ENCODE results near the gene PAQR5. TPM values are rescaled to one million over a fixed set of nuclear protein-coding genes. Genes with fewer than 3 reads are reported as not detected.

Gene PAQR5
- total RNA-seq, 1 experiment from 2014 or later = 9.4 TPM

DNA sequence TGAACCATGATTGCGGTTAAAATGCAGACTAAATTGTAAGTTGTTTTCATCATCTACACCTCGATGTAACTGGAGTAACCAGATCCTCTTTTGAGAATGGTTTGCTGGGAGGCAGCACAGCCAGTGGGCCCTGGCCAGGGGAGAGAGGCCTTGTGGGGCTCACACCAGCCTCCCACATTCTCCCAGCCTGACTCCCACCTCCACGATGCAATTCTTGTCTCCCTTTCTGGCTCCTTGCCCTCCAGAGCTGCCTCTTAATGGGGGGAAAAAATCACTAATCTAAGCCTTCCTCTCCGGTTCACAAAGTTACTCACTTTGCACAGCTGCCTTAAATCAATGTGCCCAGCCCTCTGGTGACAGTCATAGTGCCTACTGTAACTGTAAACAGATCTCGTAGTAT lies 17.9 kb upstream of the PAQR5 start:
- CTCF ChIA-PET = interaction anchor here (1.0 to 2.0 kb wide), 4 partner anchors 22 to 249 kb away, joined by 3 to 9 read pairs (median 4); no protein-coding TSS in a partner anchor
- DNase-seq (ENCODE audit: low spot score) = no peak
- no peak for ATAC-seq
- H3K9me3 Mint-ChIP-seq = no peaks in the 10 kb centered on the region
- TF ChIP-seq, protein P1, sequence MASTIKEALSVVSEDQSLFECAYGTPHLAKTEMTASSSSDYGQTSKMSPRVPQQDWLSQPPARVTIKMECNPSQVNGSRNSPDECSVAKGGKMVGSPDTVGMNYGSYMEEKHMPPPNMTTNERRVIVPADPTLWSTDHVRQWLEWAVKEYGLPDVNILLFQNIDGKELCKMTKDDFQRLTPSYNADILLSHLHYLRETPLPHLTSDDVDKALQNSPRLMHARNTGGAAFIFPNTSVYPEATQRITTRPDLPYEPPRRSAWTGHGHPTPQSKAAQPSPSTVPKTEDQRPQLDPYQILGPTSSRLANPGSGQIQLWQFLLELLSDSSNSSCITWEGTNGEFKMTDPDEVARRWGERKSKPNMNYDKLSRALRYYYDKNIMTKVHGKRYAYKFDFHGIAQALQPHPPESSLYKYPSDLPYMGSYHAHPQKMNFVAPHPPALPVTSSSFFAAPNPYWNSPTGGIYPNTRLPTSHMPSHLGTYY (CRISPR knock-in tag; IDR thresholded peaks at IDR 0.05) = no peak
- TF ChIP-seq SMAD3 (CRISPR knock-in tag; IDR thresholded peaks at IDR 0.05; ENCODE audit: borderline replicate concordance) (no peak), ZBTB21 (CRISPR knock-in tag; IDR thresholded peaks at IDR 0.05; ENCODE audit: borderline replicate concordance) (no peak), TCF7 (CRISPR knock-in tag; IDR thresholded peaks at IDR 0.05; ENCODE audit: low read depth) (no peak), ZNF416 (CRISPR knock-in tag; IDR thresholded peaks at IDR 0.05) (no peak), NR1H2 (CRISPR knock-in tag; IDR thresholded peaks at IDR 0.05) (no peak), ZNF121 (CRISPR knock-in tag; IDR thresholded peaks at IDR 0.05) (no peak), CREM (CRISPR knock-in tag; IDR thresholded peaks at IDR 0.05) (no peak), CBFB (CRISPR knock-in tag; IDR thresholded peaks at IDR 0.05; ENCODE audit: low read depth) (no peak), ZNF423 (CRISPR knock-in tag; IDR thresholded peaks at IDR 0.05) (no peak), FOXJ3 (CRISPR knock-in tag; IDR thresholded peaks at IDR 0.05; ENCODE audit: borderline replicate concordance) (no peak), HMGA2 (CRISPR knock-in tag; IDR thresholded peaks at IDR 0.05) (no peak)
- TF ChIP-seq, protein P2, sequence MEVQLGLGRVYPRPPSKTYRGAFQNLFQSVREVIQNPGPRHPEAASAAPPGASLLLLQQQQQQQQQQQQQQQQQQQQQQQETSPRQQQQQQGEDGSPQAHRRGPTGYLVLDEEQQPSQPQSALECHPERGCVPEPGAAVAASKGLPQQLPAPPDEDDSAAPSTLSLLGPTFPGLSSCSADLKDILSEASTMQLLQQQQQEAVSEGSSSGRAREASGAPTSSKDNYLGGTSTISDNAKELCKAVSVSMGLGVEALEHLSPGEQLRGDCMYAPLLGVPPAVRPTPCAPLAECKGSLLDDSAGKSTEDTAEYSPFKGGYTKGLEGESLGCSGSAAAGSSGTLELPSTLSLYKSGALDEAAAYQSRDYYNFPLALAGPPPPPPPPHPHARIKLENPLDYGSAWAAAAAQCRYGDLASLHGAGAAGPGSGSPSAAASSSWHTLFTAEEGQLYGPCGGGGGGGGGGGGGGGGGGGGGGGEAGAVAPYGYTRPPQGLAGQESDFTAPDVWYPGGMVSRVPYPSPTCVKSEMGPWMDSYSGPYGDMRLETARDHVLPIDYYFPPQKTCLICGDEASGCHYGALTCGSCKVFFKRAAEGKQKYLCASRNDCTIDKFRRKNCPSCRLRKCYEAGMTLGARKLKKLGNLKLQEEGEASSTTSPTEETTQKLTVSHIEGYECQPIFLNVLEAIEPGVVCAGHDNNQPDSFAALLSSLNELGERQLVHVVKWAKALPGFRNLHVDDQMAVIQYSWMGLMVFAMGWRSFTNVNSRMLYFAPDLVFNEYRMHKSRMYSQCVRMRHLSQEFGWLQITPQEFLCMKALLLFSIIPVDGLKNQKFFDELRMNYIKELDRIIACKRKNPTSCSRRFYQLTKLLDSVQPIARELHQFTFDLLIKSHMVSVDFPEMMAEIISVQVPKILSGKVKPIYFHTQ (CRISPR knock-in tag; IDR thresholded peaks at IDR 0.05) = no peak
- TF ChIP-seq, protein P3, sequence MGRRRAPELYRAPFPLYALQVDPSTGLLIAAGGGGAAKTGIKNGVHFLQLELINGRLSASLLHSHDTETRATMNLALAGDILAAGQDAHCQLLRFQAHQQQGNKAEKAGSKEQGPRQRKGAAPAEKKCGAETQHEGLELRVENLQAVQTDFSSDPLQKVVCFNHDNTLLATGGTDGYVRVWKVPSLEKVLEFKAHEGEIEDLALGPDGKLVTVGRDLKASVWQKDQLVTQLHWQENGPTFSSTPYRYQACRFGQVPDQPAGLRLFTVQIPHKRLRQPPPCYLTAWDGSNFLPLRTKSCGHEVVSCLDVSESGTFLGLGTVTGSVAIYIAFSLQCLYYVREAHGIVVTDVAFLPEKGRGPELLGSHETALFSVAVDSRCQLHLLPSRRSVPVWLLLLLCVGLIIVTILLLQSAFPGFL (CRISPR knock-in tag; IDR thresholded peaks at IDR 0.05; ENCODE audit: borderline replicate concordance) = no peak
- TF ChIP-seq, protein P4, sequence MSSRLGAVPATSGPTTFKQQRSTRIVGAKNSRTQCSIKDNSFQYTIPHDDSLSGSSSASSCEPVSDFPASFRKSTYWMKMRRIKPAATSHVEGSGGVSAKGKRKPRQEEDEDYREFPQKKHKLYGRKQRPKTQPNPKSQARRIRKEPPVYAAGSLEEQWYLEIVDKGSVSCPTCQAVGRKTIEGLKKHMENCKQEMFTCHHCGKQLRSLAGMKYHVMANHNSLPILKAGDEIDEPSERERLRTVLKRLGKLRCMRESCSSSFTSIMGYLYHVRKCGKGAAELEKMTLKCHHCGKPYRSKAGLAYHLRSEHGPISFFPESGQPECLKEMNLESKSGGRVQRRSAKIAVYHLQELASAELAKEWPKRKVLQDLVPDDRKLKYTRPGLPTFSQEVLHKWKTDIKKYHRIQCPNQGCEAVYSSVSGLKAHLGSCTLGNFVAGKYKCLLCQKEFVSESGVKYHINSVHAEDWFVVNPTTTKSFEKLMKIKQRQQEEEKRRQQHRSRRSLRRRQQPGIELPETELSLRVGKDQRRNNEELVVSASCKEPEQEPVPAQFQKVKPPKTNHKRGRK (CRISPR knock-in tag; IDR thresholded peaks at IDR 0.05; ENCODE audit: borderline replicate concordance) = no peak
- TF ChIP-seq, protein P5, sequence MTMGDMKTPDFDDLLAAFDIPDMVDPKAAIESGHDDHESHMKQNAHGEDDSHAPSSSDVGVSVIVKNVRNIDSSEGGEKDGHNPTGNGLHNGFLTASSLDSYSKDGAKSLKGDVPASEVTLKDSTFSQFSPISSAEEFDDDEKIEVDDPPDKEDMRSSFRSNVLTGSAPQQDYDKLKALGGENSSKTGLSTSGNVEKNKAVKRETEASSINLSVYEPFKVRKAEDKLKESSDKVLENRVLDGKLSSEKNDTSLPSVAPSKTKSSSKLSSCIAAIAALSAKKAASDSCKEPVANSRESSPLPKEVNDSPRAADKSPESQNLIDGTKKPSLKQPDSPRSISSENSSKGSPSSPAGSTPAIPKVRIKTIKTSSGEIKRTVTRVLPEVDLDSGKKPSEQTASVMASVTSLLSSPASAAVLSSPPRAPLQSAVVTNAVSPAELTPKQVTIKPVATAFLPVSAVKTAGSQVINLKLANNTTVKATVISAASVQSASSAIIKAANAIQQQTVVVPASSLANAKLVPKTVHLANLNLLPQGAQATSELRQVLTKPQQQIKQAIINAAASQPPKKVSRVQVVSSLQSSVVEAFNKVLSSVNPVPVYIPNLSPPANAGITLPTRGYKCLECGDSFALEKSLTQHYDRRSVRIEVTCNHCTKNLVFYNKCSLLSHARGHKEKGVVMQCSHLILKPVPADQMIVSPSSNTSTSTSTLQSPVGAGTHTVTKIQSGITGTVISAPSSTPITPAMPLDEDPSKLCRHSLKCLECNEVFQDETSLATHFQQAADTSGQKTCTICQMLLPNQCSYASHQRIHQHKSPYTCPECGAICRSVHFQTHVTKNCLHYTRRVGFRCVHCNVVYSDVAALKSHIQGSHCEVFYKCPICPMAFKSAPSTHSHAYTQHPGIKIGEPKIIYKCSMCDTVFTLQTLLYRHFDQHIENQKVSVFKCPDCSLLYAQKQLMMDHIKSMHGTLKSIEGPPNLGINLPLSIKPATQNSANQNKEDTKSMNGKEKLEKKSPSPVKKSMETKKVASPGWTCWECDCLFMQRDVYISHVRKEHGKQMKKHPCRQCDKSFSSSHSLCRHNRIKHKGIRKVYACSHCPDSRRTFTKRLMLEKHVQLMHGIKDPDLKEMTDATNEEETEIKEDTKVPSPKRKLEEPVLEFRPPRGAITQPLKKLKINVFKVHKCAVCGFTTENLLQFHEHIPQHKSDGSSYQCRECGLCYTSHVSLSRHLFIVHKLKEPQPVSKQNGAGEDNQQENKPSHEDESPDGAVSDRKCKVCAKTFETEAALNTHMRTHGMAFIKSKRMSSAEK (CRISPR knock-in tag; IDR thresholded peaks at IDR 0.05; ENCODE audit: borderline replicate concordance) = no peak
- TF ChIP-seq, protein P6, sequence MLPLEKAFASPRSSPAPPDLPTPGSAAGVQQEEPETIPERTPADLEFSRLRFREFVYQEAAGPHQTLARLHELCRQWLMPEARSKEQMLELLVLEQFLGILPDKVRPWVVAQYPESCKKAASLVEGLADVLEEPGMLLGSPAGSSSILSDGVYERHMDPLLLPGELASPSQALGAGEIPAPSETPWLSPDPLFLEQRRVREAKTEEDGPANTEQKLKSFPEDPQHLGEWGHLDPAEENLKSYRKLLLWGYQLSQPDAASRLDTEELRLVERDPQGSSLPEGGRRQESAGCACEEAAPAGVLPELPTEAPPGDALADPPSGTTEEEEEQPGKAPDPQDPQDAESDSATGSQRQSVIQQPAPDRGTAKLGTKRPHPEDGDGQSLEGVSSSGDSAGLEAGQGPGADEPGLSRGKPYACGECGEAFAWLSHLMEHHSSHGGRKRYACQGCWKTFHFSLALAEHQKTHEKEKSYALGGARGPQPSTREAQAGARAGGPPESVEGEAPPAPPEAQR (CRISPR knock-in tag; IDR thresholded peaks at IDR 0.05) = no peak
- TF ChIP-seq, protein P7, sequence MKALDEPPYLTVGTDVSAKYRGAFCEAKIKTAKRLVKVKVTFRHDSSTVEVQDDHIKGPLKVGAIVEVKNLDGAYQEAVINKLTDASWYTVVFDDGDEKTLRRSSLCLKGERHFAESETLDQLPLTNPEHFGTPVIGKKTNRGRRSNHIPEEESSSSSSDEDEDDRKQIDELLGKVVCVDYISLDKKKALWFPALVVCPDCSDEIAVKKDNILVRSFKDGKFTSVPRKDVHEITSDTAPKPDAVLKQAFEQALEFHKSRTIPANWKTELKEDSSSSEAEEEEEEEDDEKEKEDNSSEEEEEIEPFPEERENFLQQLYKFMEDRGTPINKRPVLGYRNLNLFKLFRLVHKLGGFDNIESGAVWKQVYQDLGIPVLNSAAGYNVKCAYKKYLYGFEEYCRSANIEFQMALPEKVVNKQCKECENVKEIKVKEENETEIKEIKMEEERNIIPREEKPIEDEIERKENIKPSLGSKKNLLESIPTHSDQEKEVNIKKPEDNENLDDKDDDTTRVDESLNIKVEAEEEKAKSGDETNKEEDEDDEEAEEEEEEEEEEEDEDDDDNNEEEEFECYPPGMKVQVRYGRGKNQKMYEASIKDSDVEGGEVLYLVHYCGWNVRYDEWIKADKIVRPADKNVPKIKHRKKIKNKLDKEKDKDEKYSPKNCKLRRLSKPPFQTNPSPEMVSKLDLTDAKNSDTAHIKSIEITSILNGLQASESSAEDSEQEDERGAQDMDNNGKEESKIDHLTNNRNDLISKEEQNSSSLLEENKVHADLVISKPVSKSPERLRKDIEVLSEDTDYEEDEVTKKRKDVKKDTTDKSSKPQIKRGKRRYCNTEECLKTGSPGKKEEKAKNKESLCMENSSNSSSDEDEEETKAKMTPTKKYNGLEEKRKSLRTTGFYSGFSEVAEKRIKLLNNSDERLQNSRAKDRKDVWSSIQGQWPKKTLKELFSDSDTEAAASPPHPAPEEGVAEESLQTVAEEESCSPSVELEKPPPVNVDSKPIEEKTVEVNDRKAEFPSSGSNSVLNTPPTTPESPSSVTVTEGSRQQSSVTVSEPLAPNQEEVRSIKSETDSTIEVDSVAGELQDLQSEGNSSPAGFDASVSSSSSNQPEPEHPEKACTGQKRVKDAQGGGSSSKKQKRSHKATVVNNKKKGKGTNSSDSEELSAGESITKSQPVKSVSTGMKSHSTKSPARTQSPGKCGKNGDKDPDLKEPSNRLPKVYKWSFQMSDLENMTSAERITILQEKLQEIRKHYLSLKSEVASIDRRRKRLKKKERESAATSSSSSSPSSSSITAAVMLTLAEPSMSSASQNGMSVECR (CRISPR knock-in tag; IDR thresholded peaks at IDR 0.05; ENCODE audit: borderline replicate concordance) = no peak
- H3K4me1 Mint-ChIP-seq = peaks cover 6% of the 10 kb centered on the region
- H3K36me3 Mint-ChIP-seq = no peaks in the 10 kb centered on the region
- no peaks in the 10 kb centered on the region; the same call in 1 of the 2 replicates for H3K27me3 Mint-ChIP-seq (ENCODE audit: low read depth)
- no peak overlapping the region for H3K27ac Mint-ChIP-seq
- POLR2A ChIA-PET = no interaction called here
- no peak overlapping the region for H3K4me3 Mint-ChIP-seq

Data from WTC11 (cell line).